ENCODE results near the gene IL19.
"Not testable (repeated sequence)": the region's sequence is repeated elsewhere in the genome, so short reads cannot be mapped to it uniquely, and the experiment has no call there.

The IL19 gene

GRCh38 chr1:206778031-206778430 is 7.5 kb downstream of the IL19 start:
- no peak for DNase-seq

DNA sequence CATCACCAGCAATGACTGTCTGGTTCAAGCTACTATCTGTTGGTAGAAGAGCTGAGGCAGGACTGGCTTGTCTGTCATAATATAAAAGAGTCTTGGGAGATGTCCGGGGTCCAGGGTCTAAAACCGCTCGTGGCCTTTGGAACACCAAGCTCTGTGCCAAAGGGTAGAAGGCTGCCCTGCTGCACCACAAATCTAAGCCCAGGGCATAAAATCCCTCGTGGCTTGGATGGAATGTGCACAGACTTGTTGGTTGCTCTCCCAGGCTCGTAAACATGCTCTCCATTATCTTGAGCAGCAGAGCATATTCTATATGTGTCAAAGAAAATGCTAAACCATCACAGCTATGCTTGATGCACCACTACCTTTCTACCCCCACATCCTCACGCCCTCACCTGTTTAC is 8.3 kb downstream of the IL19 start:
- not testable (repeated sequence) for DNase-seq

DNA sequence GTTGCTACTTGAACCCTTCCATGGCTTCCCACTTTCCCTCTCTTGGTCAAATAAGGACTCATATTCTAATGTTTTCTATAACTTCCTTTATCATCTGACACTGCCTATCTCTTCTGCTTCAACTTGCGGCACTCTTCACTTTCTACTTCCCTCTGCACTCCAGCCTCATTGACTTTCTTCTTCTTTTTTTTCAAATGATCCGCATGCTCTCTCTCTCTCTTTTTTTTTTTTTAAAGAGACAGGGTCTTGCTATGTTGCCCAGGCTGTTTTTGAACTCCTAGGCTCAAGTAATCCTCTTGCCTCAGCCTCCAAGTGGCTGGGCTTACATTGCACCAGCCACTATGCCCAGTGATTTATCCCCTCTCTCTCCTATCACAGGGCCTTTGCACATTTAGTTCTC is 9.1 kb downstream of the IL19 start:
- DNase-seq: no peak

GRCh38 chr1:206782448-206782847 is 11.9 kb downstream of the IL19 start:
- no peak for DNase-seq

DNA sequence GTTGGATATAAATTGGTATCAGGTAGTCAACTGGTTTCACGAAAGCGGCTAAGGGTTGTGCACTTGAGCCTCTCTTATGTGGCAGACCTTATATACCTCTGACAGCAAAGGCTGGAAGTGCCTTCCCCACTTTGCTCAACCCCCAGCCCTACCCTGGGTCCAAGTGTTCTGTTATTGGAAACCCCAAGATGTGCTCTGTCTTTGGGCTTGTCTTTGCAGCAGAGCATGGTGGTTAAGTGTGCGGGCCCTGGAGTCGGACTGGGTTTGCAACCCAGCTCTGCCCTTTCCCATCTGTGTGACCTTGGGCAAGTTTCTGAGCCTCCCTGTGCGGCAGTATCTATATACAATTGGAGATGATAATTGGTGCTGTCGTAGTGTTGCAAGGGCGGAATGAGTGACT is 12.9 kb downstream of the IL19 start:
- DNase-seq: no peak

GRCh38 chr1:206784471-206784903 is 13.9 kb downstream of the IL19 start:
- no peak for DNase-seq

GRCh38 chr1:206785182-206785765 is 14.7 kb downstream of the IL19 start:
- no peak for DNase-seq

DNA sequence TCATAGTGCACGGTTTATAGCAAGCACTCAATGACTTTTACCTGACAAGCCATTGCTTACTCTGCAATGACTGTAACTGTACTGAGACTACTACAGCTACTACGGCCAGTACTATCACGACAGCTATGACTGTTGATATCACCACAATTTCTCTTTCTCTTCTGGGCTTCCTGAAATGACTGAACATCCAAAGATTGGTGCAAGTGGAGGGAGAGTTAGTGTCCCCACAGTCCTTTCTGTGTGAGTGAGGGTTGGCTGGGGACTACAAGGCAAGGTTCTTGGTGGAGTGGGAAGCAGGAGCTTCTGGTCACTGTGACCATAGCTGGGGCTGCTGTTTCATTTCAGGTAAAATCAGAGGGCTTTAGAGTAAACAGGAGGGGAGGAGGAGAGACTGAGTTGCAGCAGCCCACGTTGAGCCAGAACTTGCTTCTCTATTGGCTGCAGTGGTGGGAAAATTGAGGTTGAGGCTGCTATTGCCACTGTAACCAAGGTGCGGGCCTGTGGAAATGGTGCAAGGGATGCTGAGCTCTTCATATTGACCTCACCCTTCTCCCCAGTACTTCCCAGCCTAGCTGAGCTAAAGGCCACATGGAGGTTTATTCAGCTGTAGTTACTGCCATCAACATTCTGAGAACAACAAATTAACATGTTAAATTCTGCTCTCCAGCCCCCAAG is 15.8 kb downstream of the IL19 start:
- no peak for DNase-seq

- no peak for DNase-seq
Observed at GRCh38 chr1:206787891-206788290, 17.3 kb downstream of the IL19 start.

- no peak for DNase-seq
Observed at GRCh38 chr1:206788487-206789050, 18.0 kb downstream of the IL19 start.

DNA sequence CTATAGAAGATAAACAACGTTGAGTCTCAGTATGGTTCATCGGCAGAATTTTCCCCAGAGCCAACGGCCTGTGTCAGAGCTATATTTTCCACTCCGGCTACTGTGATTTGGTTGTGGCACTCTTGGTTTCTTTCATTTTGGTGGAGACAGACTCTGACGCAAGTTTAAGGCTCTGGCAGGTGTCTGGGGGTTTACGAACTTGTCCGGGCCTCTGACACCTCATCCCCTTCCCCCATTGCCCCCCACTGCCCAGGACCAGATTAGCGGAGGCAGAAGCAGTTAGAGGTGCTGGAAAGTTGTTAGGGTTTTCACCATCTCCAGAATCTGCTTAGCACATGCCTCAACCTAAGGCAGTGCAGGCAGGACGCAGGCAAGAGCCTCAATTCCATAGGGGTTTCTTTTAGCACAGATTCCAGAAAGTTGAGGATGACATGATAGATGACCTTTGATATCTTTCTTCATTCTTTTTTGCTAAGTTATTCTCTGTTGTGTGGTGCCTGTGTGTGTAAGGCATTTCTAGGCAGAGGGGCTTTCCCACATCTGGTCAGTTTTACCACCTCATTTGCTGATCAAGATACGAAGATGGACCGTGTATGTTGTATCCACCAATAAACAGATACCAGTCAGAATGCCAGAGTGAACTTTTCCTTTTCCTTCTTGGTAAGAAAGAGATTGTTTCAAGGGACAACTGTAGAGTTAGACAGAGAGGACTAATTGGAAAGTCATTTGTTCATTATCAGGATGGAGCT is 20.1 kb downstream of the IL19 start:
- DNase-seq: no peak

DNA sequence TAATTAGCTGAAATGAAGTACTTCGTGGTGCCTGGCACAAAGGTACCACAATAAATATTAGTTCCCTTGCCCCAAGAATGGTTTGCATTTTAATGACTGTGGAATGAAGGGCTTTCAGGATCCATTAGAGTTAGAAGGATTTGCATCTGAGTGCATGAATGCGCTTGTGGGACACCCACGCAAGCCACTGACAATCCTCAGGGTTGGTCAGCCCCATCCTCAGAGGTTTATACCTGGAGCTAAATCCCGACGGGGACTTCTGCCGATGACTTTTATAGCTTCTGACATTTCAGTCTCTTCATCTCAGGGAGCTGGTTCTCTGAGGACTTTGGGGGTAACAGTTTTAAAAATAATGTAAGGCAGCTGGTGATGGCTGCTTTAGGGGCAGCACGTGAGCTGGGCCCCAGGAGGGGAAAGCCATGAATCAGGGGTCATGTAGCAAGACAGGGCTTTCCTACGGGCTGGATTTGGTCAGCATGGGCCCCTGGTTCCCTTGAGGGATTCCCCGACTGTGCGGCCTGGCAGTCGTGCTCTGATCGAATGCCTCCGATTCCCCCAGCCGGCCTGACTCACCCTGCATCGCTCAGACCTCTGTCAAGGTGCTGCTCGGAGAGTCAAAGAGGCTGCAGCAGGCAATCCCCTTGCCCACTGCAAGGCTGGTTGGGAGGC is 22.5 kb downstream of the IL19 start:
- DNase-seq: no peak

DNA sequence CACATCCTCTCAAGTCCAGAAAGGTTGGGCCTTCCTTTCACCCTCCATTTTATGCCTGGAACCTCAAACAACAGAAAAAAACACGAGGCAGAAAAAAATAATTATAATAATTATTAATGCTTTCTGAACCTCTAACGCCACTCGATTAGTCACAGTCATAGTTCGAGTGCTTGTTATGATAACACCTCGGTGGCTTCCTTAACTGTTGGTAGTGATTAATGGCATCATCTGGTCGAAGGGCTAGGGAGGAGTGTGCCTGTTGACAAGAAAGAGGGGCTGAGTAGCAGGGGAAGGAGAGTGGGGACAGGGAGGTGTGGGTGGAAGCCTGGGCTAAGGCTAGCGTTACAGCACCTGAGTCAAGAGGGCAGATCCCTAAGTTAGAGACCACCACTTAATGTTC is 23.0 kb downstream of the IL19 start:
- DNase-seq: no peak

- no peak for DNase-seq
Observed at GRCh38 chr1:206794294-206794908, 23.8 kb downstream of the IL19 start.

DNA sequence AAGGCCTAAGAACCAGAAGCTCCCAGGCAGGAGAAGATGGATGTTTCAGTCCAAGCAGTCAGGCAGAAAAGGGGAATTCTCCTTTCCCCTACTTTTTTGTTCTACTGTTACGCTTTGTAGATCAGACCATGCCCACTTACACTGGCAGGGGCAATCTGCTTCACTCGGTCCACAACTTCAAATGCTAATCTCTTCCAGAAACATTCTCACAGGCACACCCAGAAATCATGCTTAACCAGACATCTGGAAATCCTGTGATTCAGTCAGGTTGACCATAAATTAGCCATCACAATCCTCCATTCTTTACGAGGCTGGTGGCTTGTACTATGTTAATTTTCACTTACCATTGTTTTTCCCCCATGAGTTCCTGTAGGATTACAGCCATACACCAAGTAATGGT is 25.5 kb downstream of the IL19 start:
- no peak for DNase-seq

DNA sequence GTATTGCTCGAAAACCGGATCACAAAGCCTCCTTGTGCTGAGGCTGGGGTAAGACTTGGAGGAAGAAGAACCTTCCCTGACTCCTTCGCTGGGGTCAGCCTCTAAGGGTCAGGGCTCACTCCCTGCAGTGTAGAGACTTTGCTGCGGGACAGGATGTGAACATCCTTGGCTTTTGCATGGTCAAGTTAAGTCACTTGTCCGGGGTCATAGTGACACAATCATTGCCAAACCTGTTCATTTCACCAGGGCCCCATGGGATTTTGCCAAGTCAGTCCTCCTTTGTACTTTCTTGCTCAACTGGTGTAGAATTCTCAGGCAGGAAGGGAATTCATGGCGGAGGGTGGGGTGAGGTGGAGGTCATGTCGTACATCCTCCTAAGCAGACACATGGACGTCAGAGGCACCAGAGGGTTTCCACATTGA is 26.4 kb downstream of the IL19 start:
- no peak for DNase-seq

GRCh38 chr1:206797534-206798383 is 27.2 kb downstream of the IL19 start:
- DNase-seq: no peak

- no peak for DNase-seq
Observed at GRCh38 chr1:206798384-206798996, 27.9 kb downstream of the IL19 start.

- DNase-seq: no peak
Observed at GRCh38 chr1:206799311-206799710, 28.7 kb downstream of the IL19 start.

- no peak for DNase-seq
Observed at GRCh38 chr1:206800411-206800810, 29.8 kb downstream of the IL19 start.

- DNase-seq: no peak
Observed at GRCh38 chr1:206800891-206801290, 30.3 kb downstream of the IL19 start.

Data from NCI-H2107 (cell line).